Left forelimb (tissue), 1 donor: Measurements from ENCODE around the gene FN3K.
"Not testable (repeated sequence)": the region's sequence is repeated elsewhere in the genome, so short reads cannot be mapped to it uniquely, and the experiment has no call there.

ENCODE experiments used
- DNase-seq: peaks from one replicate; pipeline ENCODE4 v3.0.0-alpha.2; 2018; ENCODE audit warnings: low spot score

The FN3K gene

DNA sequence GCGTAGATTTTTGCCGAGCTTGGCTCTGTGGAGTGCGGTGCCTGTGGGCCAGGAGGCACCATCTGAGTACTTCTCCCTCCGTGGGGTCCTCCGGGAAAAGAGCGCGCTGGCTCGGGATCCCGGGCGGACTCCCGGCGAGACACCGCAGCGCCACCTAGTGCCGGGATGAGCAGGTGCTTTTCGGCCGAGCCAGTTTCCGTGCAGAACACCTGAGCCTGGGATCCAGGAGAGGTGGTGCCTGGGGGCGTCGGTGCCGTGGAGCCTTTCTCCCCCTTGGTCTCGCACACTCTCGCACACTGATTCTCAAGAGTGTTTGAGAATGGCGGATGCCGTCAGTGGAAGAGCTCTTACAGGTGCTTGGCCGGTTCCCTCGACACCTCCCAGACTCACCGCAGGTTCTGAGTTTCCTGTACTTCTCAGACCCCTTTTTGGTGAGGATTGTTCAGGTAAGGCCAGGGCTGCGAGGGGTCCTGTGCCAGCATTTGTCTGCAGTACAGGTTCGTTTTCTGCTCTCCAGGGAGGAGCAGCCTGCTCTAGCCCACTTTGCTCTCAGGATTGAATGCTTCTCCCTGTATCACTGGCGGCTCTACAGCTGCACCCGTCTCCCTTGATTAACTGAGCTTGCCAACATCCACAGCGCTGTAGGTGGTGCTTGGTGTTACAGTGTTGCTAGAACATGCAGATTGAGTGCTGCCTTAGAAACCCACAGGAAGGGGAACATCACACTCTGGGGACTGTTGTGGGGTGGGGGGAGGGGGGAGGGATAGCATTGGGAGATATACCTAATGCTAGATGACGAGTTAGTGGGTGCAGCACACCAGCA lies 39.8 kb downstream of the FN3K start:
- DNase-seq: no peak

DNA sequence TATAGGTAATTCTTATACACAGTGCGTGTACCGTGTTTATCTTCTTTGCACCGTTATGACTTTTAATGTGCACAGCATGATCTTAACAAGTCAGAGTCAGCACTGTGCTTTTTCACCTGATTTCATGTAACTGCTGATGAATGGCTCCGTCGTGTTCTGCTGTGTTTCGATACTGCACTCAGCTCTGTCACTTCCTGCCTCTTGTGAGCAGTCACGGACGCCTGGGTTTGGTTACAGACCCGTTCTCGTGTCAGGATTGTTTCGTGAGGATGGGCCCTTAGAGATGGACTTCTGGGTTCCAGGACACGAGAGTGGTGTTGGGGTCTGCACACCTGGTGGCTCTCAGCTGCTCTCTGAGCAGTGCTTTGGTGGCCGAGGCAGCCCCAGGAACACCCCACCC lies 41.0 kb downstream of the FN3K start:
- no peak for DNase-seq

DNA sequence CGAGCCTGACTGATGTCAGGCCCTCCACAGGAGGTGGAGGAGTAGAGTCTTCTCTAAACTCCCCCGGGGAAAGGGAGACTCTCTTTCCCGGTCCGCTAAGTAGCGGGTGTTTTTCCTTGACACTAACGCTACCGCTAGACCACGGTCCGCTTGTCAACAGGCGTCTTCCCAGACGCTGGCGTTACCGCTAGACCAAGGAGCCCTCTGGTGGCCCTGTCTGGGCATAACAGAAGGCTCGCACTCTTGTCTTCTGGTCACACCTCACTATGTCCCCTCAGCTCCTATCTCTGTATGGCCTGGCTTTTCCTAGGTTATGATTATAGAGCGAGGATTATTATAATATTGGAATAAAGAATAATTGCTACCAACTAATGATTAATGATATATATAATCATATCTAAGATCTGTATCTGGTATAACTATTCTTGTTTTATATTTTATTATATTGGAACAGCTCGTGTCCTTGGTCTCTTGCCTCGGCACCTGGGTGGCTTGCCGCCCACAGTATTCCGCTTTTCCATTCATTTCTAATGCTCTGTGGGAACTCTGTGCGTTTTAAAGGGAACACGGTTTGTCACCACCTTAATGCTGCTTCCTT lies 42.5 kb downstream of the FN3K start:
- not testable (repeated sequence) for DNase-seq

DNA sequence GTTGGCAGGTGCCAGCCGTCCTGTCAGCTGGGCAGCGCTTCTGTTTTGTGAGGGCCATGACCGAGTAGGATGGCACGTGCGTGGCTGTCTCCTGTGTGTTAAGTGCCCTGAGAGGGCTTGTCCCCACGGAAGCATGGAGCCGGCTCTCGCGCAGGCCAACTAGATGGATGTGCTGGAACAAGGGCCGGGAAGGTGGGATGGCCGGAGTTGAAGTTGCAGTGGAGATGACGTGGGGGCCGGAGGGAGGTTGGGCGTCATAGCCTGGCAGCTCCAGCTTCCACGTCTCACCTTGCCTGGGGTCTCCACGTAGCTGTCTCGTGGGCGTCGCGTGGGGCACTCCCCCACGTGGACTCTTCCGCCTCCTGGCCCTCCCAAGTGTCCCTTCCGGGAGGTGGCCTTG lies 44.1 kb downstream of the FN3K start:
- peak; percentile 65 for DNase-seq

DNA sequence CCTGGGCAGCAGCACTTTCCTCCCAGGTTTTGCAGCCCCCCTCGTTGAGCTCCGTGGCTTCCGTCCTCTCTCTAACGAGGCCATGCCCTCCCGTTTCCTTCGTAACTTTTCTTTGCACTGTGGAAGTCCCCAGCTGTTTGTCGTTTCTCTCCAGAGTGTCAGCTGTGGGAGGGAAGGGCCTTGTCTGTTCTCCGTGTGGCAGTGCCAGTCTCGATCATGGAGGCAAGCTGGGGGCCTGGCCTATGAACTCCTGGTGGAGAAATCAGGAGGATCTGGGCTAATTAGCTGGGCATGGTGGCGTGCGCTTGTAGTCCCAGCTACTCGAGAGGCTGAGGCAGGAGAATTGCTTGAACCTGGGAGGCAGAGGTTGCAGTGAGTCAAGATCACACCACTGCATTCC lies 44.8 kb downstream of the FN3K start:
- DNase-seq: no peak

DNA sequence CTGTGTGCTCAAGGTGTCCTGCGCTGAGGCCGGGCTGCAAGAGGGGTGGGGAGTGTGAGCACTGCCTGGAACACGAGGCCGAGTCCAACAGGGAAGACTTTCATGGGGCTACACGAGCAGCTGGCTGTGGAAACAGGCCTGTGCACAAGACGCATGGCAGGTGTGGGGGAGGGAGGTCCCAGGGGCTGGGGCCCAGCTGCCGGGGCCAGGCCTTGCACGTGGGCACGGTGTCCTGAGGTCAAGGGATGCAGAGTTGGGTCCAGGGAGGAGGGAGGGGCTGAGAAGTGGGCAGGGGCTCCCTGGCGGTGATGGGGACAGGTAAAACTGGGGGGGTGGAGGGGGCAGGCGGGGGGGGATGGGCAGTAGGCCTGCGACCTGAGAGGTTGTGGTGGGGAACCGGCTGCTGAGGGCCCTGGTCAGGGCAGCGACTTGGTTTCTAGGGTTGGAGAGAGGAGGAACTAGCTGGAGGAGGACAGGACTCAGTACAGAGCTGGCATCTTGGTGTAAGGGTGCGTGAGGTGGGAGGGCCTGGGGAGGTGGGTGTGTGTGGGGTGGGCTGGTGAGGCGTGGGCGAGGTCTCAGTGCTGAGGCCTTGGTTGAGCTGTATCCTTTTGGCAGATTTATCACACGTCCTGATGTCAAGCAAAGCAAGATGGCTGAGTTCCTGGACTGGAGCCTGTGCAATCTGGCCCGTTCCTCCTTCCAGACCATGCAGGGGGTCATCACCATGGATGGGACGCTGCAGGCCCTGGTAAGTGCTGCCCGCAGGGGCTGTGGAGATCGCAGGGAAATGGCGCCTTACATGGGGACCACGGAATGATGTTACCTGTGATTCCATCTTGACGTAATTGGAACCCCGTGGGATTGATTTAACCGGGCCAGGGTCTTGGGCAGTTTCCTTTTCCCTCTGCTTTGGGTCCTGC lies 45.8 kb downstream of the FN3K start:
- peak; percentile 57 for DNase-seq

DNA sequence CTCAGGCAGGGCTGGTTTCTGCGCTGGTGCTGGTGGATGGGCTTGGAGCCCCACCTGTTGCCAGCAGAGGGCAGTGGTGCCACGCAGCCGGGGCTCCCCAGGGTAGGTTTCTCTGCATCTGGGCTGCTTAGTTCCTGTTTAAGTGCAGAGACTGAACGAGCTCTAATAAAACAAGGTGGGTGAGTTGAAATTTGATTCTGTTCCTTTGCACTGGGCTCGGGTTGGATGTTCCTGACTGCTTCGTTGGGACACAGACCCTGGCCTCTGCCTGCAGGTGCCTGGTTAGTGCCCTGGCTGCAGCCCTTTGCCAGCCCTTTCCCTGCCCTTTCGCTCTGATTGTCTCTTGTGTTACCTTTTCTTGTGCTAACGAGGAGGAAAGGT lies 46.5 kb downstream of the FN3K start:
- peak; percentile 90 for DNase-seq

DNA sequence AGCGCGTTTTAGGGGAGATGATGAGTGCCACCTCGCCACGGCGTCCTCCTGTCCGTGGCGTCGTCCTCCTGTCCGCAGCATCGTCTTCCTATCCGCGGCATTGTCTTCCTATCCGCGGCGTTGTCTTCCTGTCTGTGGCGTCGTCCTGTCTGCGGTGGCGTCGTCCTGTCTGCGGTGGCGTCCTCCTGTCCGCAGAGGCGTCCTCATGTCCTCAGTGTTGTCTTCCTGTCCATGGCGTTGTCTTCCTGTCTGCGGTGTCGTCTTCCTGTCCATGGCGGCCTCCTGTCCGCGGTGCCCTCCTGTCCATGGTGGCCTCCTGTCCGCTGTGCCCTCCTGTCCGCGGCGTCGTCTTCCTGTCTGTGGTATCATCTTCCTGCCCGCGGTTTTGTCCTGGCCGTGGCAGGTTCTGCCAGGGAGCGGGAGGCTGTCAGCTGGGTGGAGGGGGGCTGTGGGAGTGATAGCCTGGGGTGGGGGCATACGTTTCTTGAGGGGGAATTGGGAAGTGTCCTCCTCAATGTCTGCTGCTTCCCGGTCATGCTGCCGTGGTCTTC lies 47.3 kb downstream of the FN3K start:
- peak; percentile 47 for DNase-seq

DNA sequence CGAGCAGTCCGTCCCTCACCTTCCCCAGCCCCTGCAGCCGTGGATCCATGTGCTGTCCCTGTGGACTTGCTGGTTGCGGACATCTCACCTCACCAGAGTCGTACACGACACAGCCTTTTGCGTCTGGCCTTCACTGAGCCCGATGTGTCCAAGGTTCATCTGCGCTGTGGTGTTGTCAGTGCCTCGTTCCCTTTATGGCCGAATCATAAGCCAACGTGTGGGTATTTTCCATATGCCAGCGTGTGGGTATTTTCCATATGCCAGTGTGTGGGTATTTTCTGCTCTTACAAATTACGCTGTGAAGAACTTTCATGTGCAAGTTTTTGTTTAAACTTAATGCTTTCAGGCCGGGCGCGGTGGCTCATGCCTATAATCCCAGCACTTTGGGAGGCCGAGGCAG lies 48.1 kb downstream of the FN3K start:
- no peak for DNase-seq

DNA sequence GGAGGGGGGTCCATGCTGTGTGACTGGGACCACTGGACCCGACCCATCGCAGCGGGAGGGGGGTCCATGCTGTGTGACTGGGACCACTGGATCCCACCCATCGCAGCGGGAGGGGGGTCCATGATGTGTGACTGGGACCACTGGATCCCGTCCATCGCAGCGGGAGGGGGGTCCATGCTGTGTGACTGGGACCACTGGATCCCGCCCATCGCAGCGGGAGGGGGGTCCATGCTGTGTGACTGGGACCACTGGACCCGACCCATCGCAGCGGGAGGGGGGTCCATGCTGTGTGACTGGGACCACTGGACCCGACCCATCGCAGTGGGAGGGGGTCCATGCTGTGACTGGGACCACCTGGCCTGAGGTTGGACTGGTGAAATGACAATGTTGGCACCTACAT lies 50.2 kb downstream of the FN3K start:
- not testable (repeated sequence) for DNase-seq

DNA sequence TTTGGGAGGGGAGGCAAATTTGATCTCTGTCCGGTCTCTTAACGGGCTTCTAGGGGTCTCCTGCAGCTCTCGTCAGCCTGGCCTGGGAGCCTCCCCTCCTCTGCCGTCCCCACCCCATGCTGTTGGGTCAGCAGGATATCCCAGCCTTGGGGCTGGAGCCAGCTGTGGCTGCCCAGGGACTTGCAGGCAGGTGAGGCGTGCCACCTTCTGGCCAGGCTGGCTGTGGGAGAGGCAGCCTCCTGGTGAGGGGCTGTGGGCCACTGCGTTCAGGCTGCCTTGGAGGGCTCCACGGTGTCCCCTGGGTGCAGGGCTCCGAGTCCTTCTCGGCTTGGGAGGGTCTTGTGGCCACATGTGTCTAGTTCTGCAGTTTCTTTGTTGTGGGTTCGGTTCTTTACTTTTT lies 51.0 kb downstream of the FN3K start:
- DNase-seq: no peak

DNA sequence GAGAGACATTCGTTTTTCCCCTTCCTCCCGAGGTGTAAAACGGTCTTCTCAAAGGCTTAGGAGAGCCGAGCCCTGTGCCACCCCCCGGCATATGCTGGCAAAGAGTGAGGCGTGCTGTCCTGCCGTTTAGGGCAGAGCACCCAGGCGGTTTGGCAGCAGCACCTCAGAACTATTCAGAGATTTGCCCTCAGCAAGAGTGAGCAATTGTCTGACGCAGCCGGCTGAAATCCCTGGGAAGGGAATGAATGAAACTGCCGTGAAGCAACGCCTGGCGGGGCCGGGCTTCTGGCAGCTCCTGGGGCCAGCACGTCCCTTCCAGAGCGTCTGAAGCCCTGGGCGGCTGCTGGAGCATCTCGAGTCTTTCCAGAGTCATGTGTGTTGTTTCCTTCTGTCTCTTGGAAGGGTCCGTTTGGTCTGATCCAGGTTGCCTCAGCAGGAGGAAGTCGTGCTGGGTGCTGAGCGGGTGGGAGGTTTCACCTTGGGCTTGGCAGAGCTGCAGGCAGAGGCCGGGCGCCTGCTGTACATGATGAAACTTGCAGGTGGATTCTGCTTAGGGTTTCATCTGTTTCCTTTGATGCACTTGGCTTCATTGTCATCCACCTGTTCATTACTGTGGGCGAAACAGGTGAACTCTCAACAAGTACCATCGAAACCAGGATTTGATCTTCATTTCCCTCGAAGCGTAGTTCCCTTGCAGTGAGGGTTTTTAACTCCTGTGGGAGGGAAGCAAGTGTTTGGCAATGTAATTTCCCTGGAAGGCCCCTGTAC lies 51.9 kb downstream of the FN3K start:
- DNase-seq: no peak

DNA sequence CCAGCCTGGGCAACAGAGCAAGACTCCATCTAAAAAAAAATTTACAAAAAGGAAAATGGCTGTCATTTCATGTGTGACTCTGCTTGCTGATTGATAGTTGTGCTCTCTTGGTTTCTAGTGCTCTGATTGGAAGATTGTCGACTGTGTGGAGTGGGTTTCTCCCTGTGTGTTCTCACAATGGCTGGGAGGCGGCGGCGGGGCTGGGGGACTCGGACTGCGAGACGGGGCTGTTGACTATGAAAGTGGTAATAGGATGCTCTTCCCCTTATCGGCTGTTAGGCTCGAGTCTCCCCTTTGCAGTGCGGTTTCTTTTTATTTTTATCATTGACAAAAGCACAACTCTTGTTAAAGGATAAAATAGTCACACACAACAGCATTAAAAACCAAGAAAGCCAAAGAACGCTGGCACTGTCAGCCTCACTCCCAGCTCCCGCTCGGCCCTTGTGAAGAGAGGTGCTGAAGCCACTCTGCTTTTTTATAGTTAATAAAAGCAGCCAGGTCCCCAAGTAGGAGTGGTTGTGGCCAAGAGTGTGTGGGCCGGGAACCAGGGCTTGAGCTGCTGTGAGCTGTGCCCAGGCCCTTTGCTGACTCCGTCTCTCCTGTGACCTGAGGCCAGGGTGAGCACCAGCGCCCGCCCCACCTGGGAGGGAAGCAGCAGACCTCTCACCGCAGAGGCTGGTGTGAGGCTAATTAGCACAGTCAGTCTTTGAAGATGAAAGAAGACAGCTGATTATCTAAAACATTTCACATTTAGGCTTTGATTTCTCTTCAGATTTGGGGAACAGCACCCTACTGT lies 53.0 kb downstream of the FN3K start:
- no peak for DNase-seq

DNA sequence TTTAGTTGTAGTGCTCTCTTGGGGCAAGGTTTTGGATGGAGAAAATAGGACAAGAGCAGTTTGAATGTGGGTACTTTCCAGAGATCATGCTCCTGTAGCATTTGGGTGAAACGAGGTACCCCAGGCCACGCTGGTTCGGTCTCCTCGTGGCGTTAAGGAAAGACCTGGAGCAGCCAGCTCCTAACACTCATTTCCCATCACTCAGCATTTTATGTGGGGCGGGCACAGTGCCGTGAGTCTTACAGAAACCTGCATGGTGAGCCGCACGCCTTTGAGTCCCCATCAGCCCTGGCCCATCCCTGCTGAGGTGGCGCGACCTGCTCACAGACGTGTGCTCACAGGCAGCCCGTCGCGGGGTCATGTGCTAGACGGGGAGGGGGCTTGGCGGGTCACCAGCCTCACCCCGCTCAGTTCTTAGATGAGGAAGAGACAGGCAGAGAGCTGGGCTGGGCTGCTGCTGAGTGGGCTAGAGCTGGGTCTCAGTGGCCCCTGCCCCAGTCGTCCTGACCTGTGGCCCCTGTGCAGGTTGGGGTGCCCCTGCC lies 53.7 kb downstream of the FN3K start:
- no peak for DNase-seq

DNA sequence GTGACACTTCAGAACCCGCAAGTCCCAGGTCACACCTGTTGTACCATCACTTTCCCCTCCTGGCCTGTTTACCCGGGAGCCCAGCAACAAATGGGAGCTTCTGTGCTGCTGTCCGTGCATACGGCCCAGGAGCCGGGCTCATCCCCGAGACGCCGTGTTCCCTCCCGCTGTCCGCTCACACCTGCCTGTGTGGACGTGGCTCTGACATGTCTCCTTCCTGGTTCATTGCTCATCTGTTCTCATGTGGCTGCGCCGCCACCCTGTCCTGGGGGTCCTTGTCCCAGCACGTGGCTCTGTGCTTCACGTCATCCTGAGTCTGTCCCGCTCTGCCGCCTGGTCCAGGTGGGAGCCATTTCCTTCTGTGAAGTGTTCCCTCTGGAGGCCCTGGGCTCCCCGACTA lies 54.4 kb downstream of the FN3K start:
- DNase-seq: no peak

DNA sequence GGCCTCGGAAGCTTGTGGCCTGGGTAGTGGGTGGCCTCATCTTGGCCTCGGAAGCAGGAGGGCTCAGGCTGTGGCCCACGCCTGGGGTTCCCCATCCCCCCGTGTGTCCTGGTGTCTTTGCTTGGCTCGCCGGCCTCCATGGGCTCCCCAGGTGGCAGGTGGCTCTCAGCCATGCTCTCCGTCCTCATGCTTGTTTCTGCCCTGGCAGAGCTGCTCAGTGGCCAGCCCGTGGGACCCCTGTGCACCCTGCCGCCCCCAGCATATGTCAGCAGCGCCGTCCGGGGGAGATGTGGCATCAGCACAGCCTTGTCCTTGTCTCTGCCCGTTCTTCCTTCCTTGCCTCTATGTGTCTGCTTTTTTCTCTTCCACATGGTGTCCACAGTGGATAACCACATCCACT lies 55.0 kb downstream of the FN3K start:
- no peak for DNase-seq

DNA sequence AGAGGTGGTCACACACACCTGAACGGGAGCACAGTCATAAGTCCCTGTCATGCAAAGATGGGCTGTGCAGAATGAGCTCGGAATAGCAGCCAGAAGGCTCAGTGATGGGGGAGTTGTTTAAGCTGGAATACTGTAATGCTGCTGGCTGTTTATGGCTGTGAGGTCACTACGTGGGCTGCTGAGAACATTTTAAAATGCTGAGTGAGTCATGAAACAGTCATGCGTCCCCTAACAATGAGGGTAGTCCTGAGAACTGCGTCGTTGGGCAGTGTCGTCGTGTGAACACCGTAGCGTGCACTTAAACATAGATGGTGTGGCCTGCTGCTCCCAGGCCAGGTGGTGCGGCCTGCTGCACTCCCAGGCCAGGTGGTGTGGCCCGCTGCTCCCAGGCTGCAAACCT lies 56.1 kb downstream of the FN3K start:
- DNase-seq: no peak

DNA sequence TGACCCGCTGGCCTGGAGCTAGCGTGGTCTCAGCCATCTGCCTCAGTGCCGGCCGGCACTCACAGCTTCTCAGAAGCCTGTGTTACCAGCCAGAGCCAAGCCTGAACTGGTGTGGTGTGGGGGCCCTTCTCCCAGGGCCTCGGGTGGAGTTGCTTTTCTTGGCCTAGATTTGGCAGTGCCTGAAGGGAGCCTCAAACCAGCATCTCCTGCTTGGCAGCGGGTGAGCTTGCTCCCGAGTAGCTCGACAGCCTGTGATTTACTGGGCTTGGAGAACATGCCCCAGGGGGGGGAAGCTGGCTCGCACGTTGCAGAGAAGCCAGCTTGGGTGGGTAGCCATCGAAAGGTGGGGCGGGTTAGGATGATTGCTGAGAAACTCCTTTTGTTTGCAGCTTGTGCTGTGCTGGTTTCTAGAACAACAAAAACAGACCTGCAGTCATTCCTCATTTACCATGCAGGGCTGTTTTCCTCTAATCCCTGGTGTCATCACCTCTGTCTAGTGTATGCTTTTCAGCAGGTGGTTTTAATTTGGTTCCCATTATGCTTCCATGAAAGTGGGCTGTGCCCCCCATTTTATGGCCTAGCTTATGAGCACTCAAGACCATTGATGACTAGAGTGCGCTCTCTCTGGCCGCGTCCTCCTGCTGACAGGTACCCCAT lies 58.7 kb downstream of the FN3K start:
- no peak for DNase-seq

DNA sequence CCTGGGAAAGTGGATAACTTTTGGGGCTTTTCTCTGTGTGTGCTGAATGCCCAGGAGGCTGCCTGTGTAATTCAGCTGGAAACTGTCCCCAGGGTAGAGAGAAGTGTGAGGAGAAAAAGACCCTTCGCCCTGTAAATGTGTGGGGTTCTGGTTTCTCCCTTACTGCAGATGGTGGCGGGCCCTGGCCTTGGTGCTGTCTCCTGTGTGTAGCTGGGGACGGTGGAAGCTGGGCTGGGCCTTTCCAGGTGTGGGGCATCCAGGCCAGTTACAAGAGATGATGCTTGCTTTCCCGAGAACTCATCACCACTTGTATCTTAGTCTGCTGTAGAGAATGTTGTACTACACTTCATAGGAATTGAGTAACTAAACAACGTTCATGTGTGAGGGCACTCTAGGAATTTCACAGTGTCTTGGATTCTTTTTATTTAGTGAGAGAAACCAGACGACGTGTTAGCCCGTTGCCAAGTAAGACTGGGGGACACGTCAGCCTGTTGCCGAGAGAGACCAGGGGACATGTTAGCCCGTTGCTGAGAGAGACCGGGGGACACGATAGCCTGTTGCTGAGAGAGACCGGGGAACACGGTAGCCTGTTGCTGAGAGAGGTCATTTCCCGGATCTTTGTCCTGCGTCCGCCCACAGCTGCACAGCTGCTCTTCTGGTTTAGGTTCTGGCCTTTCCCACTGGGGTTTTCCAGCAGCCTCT lies 59.5 kb downstream of the FN3K start:
- DNase-seq: no peak
